GM12878 (cell line): Measurements from ENCODE around the gene PAIP1. TPM values are rescaled to one million over a fixed set of nuclear protein-coding genes. Genes with fewer than 3 reads are reported as not detected.

Source experiments
- BMI1 ChIP-seq: fragments of 450-650 bp; IDR thresholded peaks from 2 replicates; pipeline ENCODE4 v1.6.1; 2016; ENCODE audit warnings: mild to moderate bottlenecking, moderate library complexity, borderline replicate concordance
- CHD1 ChIP-seq: IDR thresholded peaks from 2 replicates; pipeline ENCODE4 v1.6.1; 2012; ENCODE audit warnings: low read depth, low read length, improper control_type of control experiment
- E4F1 ChIP-seq: fragments of 450-650 bp; IDR thresholded peaks from 2 replicates; pipeline ENCODE4 v1.6.1; 2018; ENCODE audit warnings: borderline replicate concordance, mild to moderate bottlenecking; ENCODE audit not compliant: partially characterized antibody
- EED ChIP-seq: sonication (generic); IDR thresholded peaks from 2 replicates; pipeline ENCODE4 v1.6.1; 2016; ENCODE audit warnings: antibody characterized with exemption, low read depth
- EZH2 ChIP-seq: IDR thresholded peaks from 2 replicates; pipeline ENCODE4 v1.6.1; 2012; ENCODE audit warnings: low read depth, mild to moderate bottlenecking, control low read depth, inconsistent platforms, low read length, borderline replicate concordance; ENCODE audit not compliant: control insufficient read depth
- JUNB ChIP-seq: IDR thresholded peaks from 2 replicates; pipeline ENCODE4 v1.6.1; 2016; ENCODE audit warnings: antibody characterized with exemption, mild to moderate bottlenecking
- JUND ChIP-seq: IDR thresholded peaks from 2 replicates; pipeline ENCODE4 v1.6.1; 2012; ENCODE audit warnings: low read depth, mild to moderate bottlenecking, low read length, improper control_type of control experiment, moderate library complexity
- MAX ChIP-seq: IDR thresholded peaks from 2 replicates; pipeline ENCODE4 v1.6.1; 2012; ENCODE audit warnings: low read depth, low read length, improper control_type of control experiment
- MEF2A ChIP-seq: IDR thresholded peaks from 2 replicates; pipeline ENCODE4 v1.6.1; 2011; ENCODE audit warnings: low read depth, mild to moderate bottlenecking, low read length, moderate library complexity; ENCODE audit not compliant: insufficient read depth
- PBX3 ChIP-seq: IDR thresholded peaks from 2 replicates; pipeline ENCODE4 v1.6.1; 2011; ENCODE audit warnings: mild to moderate bottlenecking, low read depth, low read length, moderate library complexity; ENCODE audit not compliant: insufficient replicate concordance
- RAD21 ChIP-seq: IDR thresholded peaks from 2 replicates; pipeline ENCODE4 v1.6.1; 2011; ENCODE audit warnings: mild to moderate bottlenecking, low read depth, low read length, moderate library complexity; ENCODE audit not compliant: insufficient read depth
- RUNX3 ChIP-seq: IDR thresholded peaks from 2 replicates; pipeline ENCODE4 v1.6.1; 2012; ENCODE audit warnings: low read length, inconsistent platforms
- SIN3A ChIP-seq: IDR thresholded peaks from 2 replicates; pipeline ENCODE4 v1.6.1; 2012; ENCODE audit warnings: low read depth, low read length, improper control_type of control experiment
- SREBF1 ChIP-seq: IDR thresholded peaks from 2 replicates; pipeline ENCODE4 v1.6.1; 2012; ENCODE audit warnings: mild to moderate bottlenecking, low read length
- TARDBP ChIP-seq: IDR thresholded peaks from 2 replicates; pipeline ENCODE4 v1.6.1; 2016; ENCODE audit warnings: borderline replicate concordance
- TCF7 ChIP-seq: IDR thresholded peaks from 2 replicates; pipeline ENCODE4 v1.6.1; 2014; ENCODE audit warnings: antibody characterized with exemption, borderline replicate concordance
- USF2 ChIP-seq: IDR thresholded peaks from 2 replicates; pipeline ENCODE4 v1.6.1; 2011; ENCODE audit warnings: low read depth, low read length, improper control_type of control experiment, borderline replicate concordance
- ZBTB40 ChIP-seq: fragments of 450-650 bp; IDR thresholded peaks from 2 replicates; pipeline ENCODE4 v1.6.1; 2016; ENCODE audit warnings: mild to moderate bottlenecking, moderate library complexity, borderline replicate concordance
- ZNF622 ChIP-seq: fragments of 450-650 bp; IDR thresholded peaks from 2 replicates; pipeline ENCODE4 v1.6.1; 2017; ENCODE audit warnings: mild to moderate bottlenecking, inconsistent platforms
- ZZZ3 ChIP-seq: IDR thresholded peaks from 2 replicates; pipeline ENCODE4 v1.6.1; 2011; ENCODE audit warnings: low read depth; ENCODE audit not compliant: control insufficient read depth, insufficient read length
- polyA plus RNA-seq, 11 experiments: library from polyadenylated mRNA; depleted of rRNA in 4 of 11; unstranded in 6 of 11; stranded (reverse) in 5 of 11; fragments of >200 nt; fragmentation: Nextera tagmentation in 4 of 11; fragmentation: Illumina TruSeq in 1 of 11; extraction: Ambion mirVana in 4 of 11; extraction: Trizol in 1 of 11; gene quantifications; 1 replicate in 1 of 11; 2 replicates in 10 of 11; pipeline versions ENCODE4 v1.2.1 to v1.2.3, GENCODE V29; 2011 to 2016; ENCODE audit warnings: inconsistent platforms in 2 of 11, missing spikeins in 2 of 11, low read depth in 1 of 11
- total RNA-seq, 4 experiments: library from RNA; depleted of rRNA in 3 of 4; stranded (reverse); fragments of >200 nt in 3 of 4; fragmentation: Illumina TruSeq in 1 of 4; extraction: Trizol in 1 of 4; gene quantifications; 2 replicates each; pipeline versions ENCODE4 v1.2.1 to v1.2.3, GENCODE V29; 2013 to 2021

PAIP1 gene
- total and polyA plus RNA-seq, 10 of the 15 experiments (the other 5 are each of a cell fraction or from before 2014, with no cell fraction given) = 37.4 to 90.9 (median 57.0) TPM

GRCh38 chr5:43514816-43515677 is 41.8 kb downstream of the PAIP1 start, which contains the start of gene C5orf34 (continued):
- TF ChIP-seq TARDBP (no peak), RAD21 (no peak), MAX (0 out of 2 replicates have a peak, but pooled peaks have one; percentile 41), USF2 (no peak), EZH2 (no peak), ZNF622 (no peak), JUND (no peak), TCF7 (no peak), ZBTB40 (peak; percentile 96), PBX3 (no peak), JUNB (no peak), SIN3A (peak; percentile 97), SREBF1 (no peak), RUNX3 (peak; percentile 95), ZZZ3 (no peak), MEF2A (peak; percentile 16; the same call in 1 of the 2 replicates), EED (peak; percentile 83), E4F1 (peak; percentile 57), BMI1 (no peak), CHD1 (no peak; the same call in 1 of the 2 replicates)
